Peyer's patch (tissue), 4 donors: Measurements from ENCODE around the gene EPS8L2.

Experiments
- POLR2A ChIP-seq, 2 donors: fragments of 450-650 bp; IDR thresholded peaks; one replicate each; pipeline ENCODE4 v1.5.1; 2017; ENCODE audit warnings: antibody characterized with exemption in 2 of 2, mild to moderate bottlenecking in 2 of 2, moderate library complexity in 2 of 2
- TF ChIP-seq, protein P1 (sequence below), 6 experiments: fragments of 450-650 bp in 4 of 6; fragments of 200-600 bp in 2 of 6; sonication (generic) in 1 of 6; IDR thresholded peaks; one replicate each; pipeline ENCODE4 v1.5.1; 2017 to 2019; ENCODE audit warnings: antibody characterized with exemption in 6 of 6, mild to moderate bottlenecking in 3 of 6, moderate library complexity in 1 of 6

DNA sequence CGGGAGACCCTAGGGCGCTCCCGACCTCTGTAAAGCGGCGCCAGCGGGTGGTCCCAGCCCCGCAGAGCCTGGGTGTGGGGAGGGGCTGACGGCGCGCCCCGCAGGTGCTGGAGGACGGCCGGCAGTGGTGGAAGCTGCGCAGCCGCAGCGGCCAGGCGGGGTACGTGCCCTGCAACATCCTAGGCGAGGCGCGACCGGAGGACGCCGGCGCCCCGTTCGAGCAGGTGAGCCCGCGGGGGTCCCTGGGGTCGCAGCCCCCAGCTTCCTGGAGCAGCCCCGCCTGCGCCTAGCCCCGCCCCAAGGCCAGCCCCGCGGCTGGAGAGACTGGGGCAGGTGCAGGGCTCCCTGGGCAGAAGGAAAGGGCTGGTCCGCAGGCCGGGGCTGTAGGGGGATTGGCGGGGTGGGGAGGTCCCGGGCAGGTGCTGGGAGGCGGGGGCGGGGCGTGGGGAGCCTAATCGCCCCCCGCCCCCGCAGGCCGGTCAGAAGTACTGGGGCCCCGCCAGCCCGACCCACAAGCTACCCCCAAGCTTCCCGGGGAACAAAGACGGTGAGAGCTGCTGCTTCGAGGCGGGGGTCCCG lies 19.7 kb downstream of the EPS8L2 start:
- TF ChIP-seq, protein P1, sequence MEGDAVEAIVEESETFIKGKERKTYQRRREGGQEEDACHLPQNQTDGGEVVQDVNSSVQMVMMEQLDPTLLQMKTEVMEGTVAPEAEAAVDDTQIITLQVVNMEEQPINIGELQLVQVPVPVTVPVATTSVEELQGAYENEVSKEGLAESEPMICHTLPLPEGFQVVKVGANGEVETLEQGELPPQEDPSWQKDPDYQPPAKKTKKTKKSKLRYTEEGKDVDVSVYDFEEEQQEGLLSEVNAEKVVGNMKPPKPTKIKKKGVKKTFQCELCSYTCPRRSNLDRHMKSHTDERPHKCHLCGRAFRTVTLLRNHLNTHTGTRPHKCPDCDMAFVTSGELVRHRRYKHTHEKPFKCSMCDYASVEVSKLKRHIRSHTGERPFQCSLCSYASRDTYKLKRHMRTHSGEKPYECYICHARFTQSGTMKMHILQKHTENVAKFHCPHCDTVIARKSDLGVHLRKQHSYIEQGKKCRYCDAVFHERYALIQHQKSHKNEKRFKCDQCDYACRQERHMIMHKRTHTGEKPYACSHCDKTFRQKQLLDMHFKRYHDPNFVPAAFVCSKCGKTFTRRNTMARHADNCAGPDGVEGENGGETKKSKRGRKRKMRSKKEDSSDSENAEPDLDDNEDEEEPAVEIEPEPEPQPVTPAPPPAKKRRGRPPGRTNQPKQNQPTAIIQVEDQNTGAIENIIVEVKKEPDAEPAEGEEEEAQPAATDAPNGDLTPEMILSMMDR (IDR thresholded peaks at IDR 0.05), result no peak
- no peak for TF ChIP-seq POLR2A (IDR thresholded peaks at IDR 0.05)
